IMR-90 (cell line): ENCODE measurements around the gene ADRB2. TPM values are rescaled to one million over a fixed set of nuclear protein-coding genes. Genes with fewer than 3 reads are reported as not detected.

Experiments used
- ATAC-seq: fragments of 200-7000 bp; cut with Tn5 transposase; 2 replicates; pipeline ENCODE4 v1.9.1; 2020; ENCODE audit warnings: low read depth, mild to moderate bottlenecking, moderate library complexity
- BruUV-seq: library from RNA; stranded (reverse); fragments of 400-500 nt; replicated peaks from 2 replicates; lab custom pipeline; 2021; lab: Mats Ljungman, UMichigan
- CTCF ChIA-PET: fragments of 300-600 bp; formaldehyde crosslinking; extraction: SDS; loops from one replicate; lab custom pipeline; 2021; ENCODE audit warnings: antibody characterized with exemption; lab: Yijun Ruan, JAX
- POLR2A ChIA-PET: fragments of 300-600 bp; sonication (Branson Sonifier 250); formaldehyde crosslinking; loops from one replicate; lab custom pipeline; 2022; ENCODE audit warnings: antibody characterized with exemption; ENCODE audit not compliant: unreplicated experiment; lab: Charles Lee
- DNase-seq: peaks from one replicate; pipeline ENCODE4 v3.0.0; 2013
- H2AFZ ChIP-seq: replicated peaks from 2 replicates; pipeline ENCODE3; 2013; ENCODE audit warnings: low read length, mild to moderate bottlenecking; ENCODE audit not compliant: poor library complexity
- H2AK5ac ChIP-seq: 2 replicates; pipeline ENCODE4 v1.6.1; 2013; ENCODE audit warnings: low read depth, low read length, inconsistent platforms
- H2AK9ac ChIP-seq: replicated peaks from 2 replicates; pipeline ENCODE3; 2013; ENCODE audit warnings: mild to moderate bottlenecking, low read depth, low read length, moderate library complexity; ENCODE audit not compliant: poor library complexity
- H2BK120ac ChIP-seq: 2 replicates; pipeline ENCODE4 v1.6.1; 2013; ENCODE audit warnings: low read depth, low read length, inconsistent platforms
- H2BK15ac ChIP-seq: 3 replicates; pipeline ENCODE4 v1.6.1; 2013; ENCODE audit warnings: low read depth, low read length, inconsistent platforms
- H2BK20ac ChIP-seq: 2 replicates; pipeline ENCODE4 v1.6.1; 2013; ENCODE audit warnings: low read depth, mild to moderate bottlenecking, inconsistent platforms, low read length, moderate library complexity
- H2BK5ac ChIP-seq: 2 replicates; pipeline ENCODE4 v1.6.1; 2013; ENCODE audit warnings: mild to moderate bottlenecking, low read depth, low read length, inconsistent platforms; ENCODE audit not compliant: poor library complexity, severe bottlenecking
- H3K14ac ChIP-seq: replicated peaks from 2 replicates; pipeline ENCODE4 v1.6.1; 2013; ENCODE audit warnings: low read depth, low read length, inconsistent platforms
- H3K18ac ChIP-seq: 2 replicates; pipeline ENCODE4 v1.6.1; 2013; ENCODE audit warnings: low read depth, low read length, control low read depth
- H3K23ac ChIP-seq: 2 replicates; pipeline ENCODE4 v1.6.1; 2013; ENCODE audit warnings: low read depth, low read length, inconsistent platforms
- H3K27ac ChIP-seq: 2 replicates; pipeline ENCODE4 v1.5.1; 2013; ENCODE audit warnings: mild to moderate bottlenecking, control low read depth, low read length; ENCODE audit not compliant: insufficient read depth
- H3K27me3 ChIP-seq: 2 replicates; pipeline ENCODE4 v1.6.1; 2013; ENCODE audit warnings: low read length; ENCODE audit not compliant: control insufficient read depth, insufficient read depth
- H3K36me3 ChIP-seq: 2 replicates; pipeline ENCODE4 v1.6.1; 2013; ENCODE audit warnings: low read length, mixed read lengths; ENCODE audit not compliant: control insufficient read depth, insufficient read depth
- H3K4ac ChIP-seq: 2 replicates; pipeline ENCODE4 v1.6.1; 2013; ENCODE audit warnings: low read depth, low read length, inconsistent platforms
- H3K4me1 ChIP-seq: 2 replicates; pipeline ENCODE4 v1.6.1; 2013; ENCODE audit warnings: low read length, mixed read lengths; ENCODE audit not compliant: control insufficient read depth, insufficient read depth
- H3K4me2 ChIP-seq: 2 replicates; pipeline ENCODE4 v1.6.1; 2013; ENCODE audit warnings: low read depth, mild to moderate bottlenecking, control low read depth, low read length, moderate library complexity
- H3K4me3 ChIP-seq: 2 replicates; pipeline ENCODE4 v1.5.1; 2013; ENCODE audit warnings: low read depth, mild to moderate bottlenecking, control low read depth, low read length, moderate library complexity; ENCODE audit not compliant: insufficient read depth
- H3K56ac ChIP-seq: 2 replicates; pipeline ENCODE4 v1.6.1; 2013; ENCODE audit warnings: low read length, inconsistent platforms; ENCODE audit not compliant: insufficient read depth; ENCODE audit errors: extremely low read depth
- H3K79me1 ChIP-seq, 2 experiments: 2 replicates each; pipeline ENCODE4 v1.6.1; 2013; ENCODE audit warnings: low read length in 2 of 2, inconsistent platforms in 1 of 2, low read depth in 1 of 2
- H3K9ac ChIP-seq: 2 replicates; pipeline ENCODE4 v1.6.1; 2013; ENCODE audit warnings: low read depth, low read length, control low read depth
- H3K9me1 ChIP-seq: 2 replicates; pipeline ENCODE4 v1.6.1; 2013; ENCODE audit warnings: low read length, inconsistent platforms; ENCODE audit not compliant: insufficient read depth
- H3K9me3 ChIP-seq: 2 replicates; pipeline ENCODE4 v1.6.1; 2013; ENCODE audit warnings: low read length; ENCODE audit not compliant: control insufficient read depth, insufficient read depth
- H4K20me1 ChIP-seq: 2 replicates; pipeline ENCODE4 v1.6.1; 2013; ENCODE audit warnings: low read length, inconsistent platforms; ENCODE audit not compliant: insufficient read depth
- H4K5ac ChIP-seq: 2 replicates; pipeline ENCODE4 v1.6.1; 2013; ENCODE audit warnings: mild to moderate bottlenecking, low read depth, low read length, control low read depth
- H4K8ac ChIP-seq, 2 experiments: 2 replicates each; pipeline ENCODE4 v1.6.1; 2013; ENCODE audit warnings: low read depth in 2 of 2, low read length in 2 of 2, control low read depth in 1 of 2, inconsistent platforms in 1 of 2
- H4K91ac ChIP-seq: 2 replicates; pipeline ENCODE4 v1.6.1; 2013; ENCODE audit warnings: low read depth, low read length, inconsistent platforms; ENCODE audit not compliant: insufficient read depth
- BHLHE40 ChIP-seq: fragments of 150-350 bp; IDR thresholded peaks from 2 replicates; pipeline ENCODE4 v1.6.1; 2016; ENCODE audit warnings: mild to moderate bottlenecking, low read depth, low read length
- CEBPB ChIP-seq: IDR thresholded peaks from 2 replicates; pipeline ENCODE4 v1.6.1; 2012; ENCODE audit warnings: low read depth, low read length, improper control_type of control experiment
- CTCF ChIP-seq: conservative IDR thresholded peaks from 2 replicates; pipeline ENCODE4 v1.5.1; 2012; ENCODE audit warnings: mild to moderate bottlenecking, low read depth, low read length, improper control_type of control experiment
- ELK1 ChIP-seq: fragments of 150-350 bp; IDR thresholded peaks from 2 replicates; pipeline ENCODE4 v1.6.1; 2016; ENCODE audit warnings: low read depth, mild to moderate bottlenecking, low read length, moderate library complexity, borderline replicate concordance
- FOS ChIP-seq: fragments of 150-350 bp; IDR thresholded peaks from 2 replicates; pipeline ENCODE4 v1.6.1; 2016; ENCODE audit warnings: low read depth, low read length
- MAZ ChIP-seq: IDR thresholded peaks from 2 replicates; pipeline ENCODE4 v1.6.1; 2012; ENCODE audit warnings: low read depth, mild to moderate bottlenecking, low read length, improper control_type of control experiment, moderate library complexity, borderline replicate concordance
- MXI1 ChIP-seq: IDR thresholded peaks from 2 replicates; pipeline ENCODE4 v1.6.1; 2012; ENCODE audit warnings: low read depth, mild to moderate bottlenecking, low read length, moderate library complexity, borderline replicate concordance
- NFE2L2 ChIP-seq: fragments of 150-350 bp; IDR thresholded peaks from 2 replicates; pipeline ENCODE4 v1.6.1; 2016; ENCODE audit warnings: low read depth, mild to moderate bottlenecking, low read length
- POLR2A ChIP-seq: IDR thresholded peaks from 2 replicates; pipeline ENCODE4 v1.6.1; 2012; ENCODE audit warnings: mild to moderate bottlenecking, low read depth, low read length
- RAD21 ChIP-seq: IDR thresholded peaks from 2 replicates; pipeline ENCODE4 v1.6.1; 2012; ENCODE audit warnings: low read length, improper control_type of control experiment
- RCOR1 ChIP-seq: IDR thresholded peaks from 2 replicates; pipeline ENCODE4 v1.6.1; 2012; ENCODE audit warnings: mild to moderate bottlenecking, low read length, improper control_type of control experiment; ENCODE audit not compliant: insufficient replicate concordance
- RFX5 ChIP-seq: IDR thresholded peaks from 2 replicates; pipeline ENCODE4 v1.8.0; 2012; ENCODE audit warnings: low read depth, mild to moderate bottlenecking, low read length, moderate library complexity
- SMC3 ChIP-seq: fragments of 150-350 bp; IDR thresholded peaks from 2 replicates; pipeline ENCODE4 v1.6.1; 2016; ENCODE audit warnings: low read depth, mild to moderate bottlenecking, antibody characterized with exemption, low read length, moderate library complexity
- USF2 ChIP-seq: fragments of 150-350 bp; IDR thresholded peaks from 2 replicates; pipeline ENCODE4 v1.6.1; 2017; ENCODE audit warnings: mild to moderate bottlenecking, antibody characterized with exemption, low read length, low read depth
- WGBS, 2 experiments: methylation state at CpG; one replicate each; pipeline versions ENCODE4 v1.1.5 to v1.1.7; 2013; ENCODE audit warnings: missing lambda C conversion rate in 2 of 2; ENCODE audit not compliant: insufficient read length in 1 of 2; ENCODE audit errors: extremely low coverage in 2 of 2; 5-methylcytosine and 5-hydroxymethylcytosine counted together
- dilution Hi-C: fragments of 300-500 bp; cut with HindIII; formaldehyde crosslinking; loops from one replicate; pipeline ENCODE4 v1.14.3; 2018; ENCODE audit warnings: low sequenced_read_pairs; ENCODE audit not compliant: unreplicated experiment
- in situ Hi-C: fragments of 300-500 bp; cut with MboI; formaldehyde crosslinking; loops from 3 replicates; pipeline ENCODE4 v1.14.3; 2019; ENCODE audit warnings: low sequenced_read_pairs, inconsistent platforms, mixed read lengths
- intact Hi-C: fragments of 100-400 bp; cut with micrococcal nuclease; formaldehyde crosslinking; loops from 2 replicates; pipeline ENCODE4 v1.10.0; 2022
- polyA plus RNA-seq, 3 experiments: library from polyadenylated mRNA; depleted of rRNA; stranded (reverse); fragments of >200 nt; gene quantifications; 2 replicates each; pipeline ENCODE4 v1.2.3, GENCODE V29; 2012; ENCODE audit warnings: low replicate concordance in 1 of 3
- total RNA-seq: library from RNA; depleted of rRNA; stranded (reverse); fragments of >200 nt; gene quantifications from 2 replicates; pipeline ENCODE4 v1.2.3, GENCODE V29; 2012

The ADRB2 gene
- total and polyA plus RNA-seq, 2 of the 4 experiments (the other 2 are of a cell fraction) = 1.6 to 3.4 TPM

GRCh38 chr5:148799737-148800527 lies 26.5 kb upstream of the ADRB2 start:
- Histone ChIP-seq H2BK20ac (no peak overlapping the region), H3K23ac (no peak overlapping the region), H4K91ac (no peak overlapping the region), H3K4me3 (no peak overlapping the region), H2BK15ac (no peak overlapping the region), H3K9me3 (no peaks in the 10 kb centered on the region), H2BK5ac (no peak overlapping the region), H3K36me3 (no peaks in the 10 kb centered on the region), H3K9ac (no peak overlapping the region), H3K27ac (no peak overlapping the region), H3K27me3 (no peaks in the 10 kb centered on the region), H3K4me2 (no peak overlapping the region), H4K20me1 (no peaks in the 10 kb centered on the region), H2AFZ (no peak overlapping the region), H4K8ac (no peak overlapping the region), H3K4ac (no peak overlapping the region), H2BK120ac (no peak overlapping the region), H3K18ac (no peak overlapping the region), H3K79me1 (no peaks in the 10 kb centered on the region), H3K14ac (no peak overlapping the region), H4K5ac (no peak overlapping the region), H2AK9ac (no peak overlapping the region), H3K4me1 (0 out of 2 replicates have a peak, but pooled peaks cover 3% of the 10 kb centered on the region), H3K9me1 (peaks cover 6% of the 10 kb centered on the region), H2AK5ac (no peak overlapping the region), H3K56ac (no peak overlapping the region)
- dilution Hi-C loops = no loop called here
- BruUV-seq = no TSS peak
- POLR2A ChIA-PET = no interaction called here
- no peak for TF ChIP-seq RFX5
- no peak for TF ChIP-seq CTCF
- TF ChIP-seq NFE2L2 = no peak
- no peak for TF ChIP-seq ELK1
- TF ChIP-seq MXI1 = no peak
- TF ChIP-seq RAD21 = no peak
- no peak for TF ChIP-seq SMC3
- no peak for TF ChIP-seq POLR2A
- TF ChIP-seq RCOR1 = no peak
- TF ChIP-seq FOS = no peak
- no peak for TF ChIP-seq USF2
- no peak for TF ChIP-seq BHLHE40
- TF ChIP-seq CEBPB = no peak
- TF ChIP-seq MAZ = no peak
- ATAC-seq = peak; percentile 44; the same call in 1 of the 2 replicates
- no CpG with 5 or more reads among the region's 9 CpGs for WGBS, 2 experiments
- peak; percentile 64 for DNase-seq
- in situ Hi-C loops = no loop called here
- CTCF ChIA-PET = no interaction called here
- intact Hi-C loops = no loop called here
